Suprapubic skin (tissue), 3 donors: ENCODE measurements around the gene TTK.

ENCODE experiments used
- EP300 ChIP-seq: sonication (generic); formaldehyde crosslinking; IDR thresholded peaks from one replicate; pipeline ENCODE4 v1.6.1; 2017; ENCODE audit warnings: antibody characterized with exemption
- POLR2A ChIP-seq, 2 donors: fragments of 450-650 bp; IDR thresholded peaks; one replicate each; pipeline ENCODE4 v1.6.1; 2017; ENCODE audit warnings: antibody characterized with exemption in 2 of 2, mild to moderate bottlenecking in 2 of 2, moderate library complexity in 2 of 2
- TF ChIP-seq, protein P1 (sequence below), 2 donors: fragments of 200-600 bp in 1 of 2; fragments of 450-650 bp in 1 of 2; sonication (generic) in 1 of 2; IDR thresholded peaks; one replicate each; pipeline ENCODE4 v1.5.1; 2016 to 2019; ENCODE audit warnings: antibody characterized with exemption in 2 of 2, mild to moderate bottlenecking in 1 of 2, moderate library complexity in 1 of 2

GRCh38 chr6:80015839-80016435 is 11.5 kb downstream of the TTK start:
- TF ChIP-seq, protein P1, sequence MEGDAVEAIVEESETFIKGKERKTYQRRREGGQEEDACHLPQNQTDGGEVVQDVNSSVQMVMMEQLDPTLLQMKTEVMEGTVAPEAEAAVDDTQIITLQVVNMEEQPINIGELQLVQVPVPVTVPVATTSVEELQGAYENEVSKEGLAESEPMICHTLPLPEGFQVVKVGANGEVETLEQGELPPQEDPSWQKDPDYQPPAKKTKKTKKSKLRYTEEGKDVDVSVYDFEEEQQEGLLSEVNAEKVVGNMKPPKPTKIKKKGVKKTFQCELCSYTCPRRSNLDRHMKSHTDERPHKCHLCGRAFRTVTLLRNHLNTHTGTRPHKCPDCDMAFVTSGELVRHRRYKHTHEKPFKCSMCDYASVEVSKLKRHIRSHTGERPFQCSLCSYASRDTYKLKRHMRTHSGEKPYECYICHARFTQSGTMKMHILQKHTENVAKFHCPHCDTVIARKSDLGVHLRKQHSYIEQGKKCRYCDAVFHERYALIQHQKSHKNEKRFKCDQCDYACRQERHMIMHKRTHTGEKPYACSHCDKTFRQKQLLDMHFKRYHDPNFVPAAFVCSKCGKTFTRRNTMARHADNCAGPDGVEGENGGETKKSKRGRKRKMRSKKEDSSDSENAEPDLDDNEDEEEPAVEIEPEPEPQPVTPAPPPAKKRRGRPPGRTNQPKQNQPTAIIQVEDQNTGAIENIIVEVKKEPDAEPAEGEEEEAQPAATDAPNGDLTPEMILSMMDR (IDR thresholded peaks at IDR 0.05), result no peak
- TF ChIP-seq EP300, result no peak
- no peak for TF ChIP-seq POLR2A (IDR thresholded peaks at IDR 0.05)
